NCI-H524 treated with DMSO at 0.1 percent for 48 hours (cell line): ENCODE results near the gene NDUFS3.
A peak's percentile ranks its signal among the peaks of the same experiment; 100 is the strongest.

Experiments
- DNase-seq: peaks from one replicate; lab custom pipeline; 2025; lab: John Stamatoyannopoulos, UW

NDUFS3 gene

DNA sequence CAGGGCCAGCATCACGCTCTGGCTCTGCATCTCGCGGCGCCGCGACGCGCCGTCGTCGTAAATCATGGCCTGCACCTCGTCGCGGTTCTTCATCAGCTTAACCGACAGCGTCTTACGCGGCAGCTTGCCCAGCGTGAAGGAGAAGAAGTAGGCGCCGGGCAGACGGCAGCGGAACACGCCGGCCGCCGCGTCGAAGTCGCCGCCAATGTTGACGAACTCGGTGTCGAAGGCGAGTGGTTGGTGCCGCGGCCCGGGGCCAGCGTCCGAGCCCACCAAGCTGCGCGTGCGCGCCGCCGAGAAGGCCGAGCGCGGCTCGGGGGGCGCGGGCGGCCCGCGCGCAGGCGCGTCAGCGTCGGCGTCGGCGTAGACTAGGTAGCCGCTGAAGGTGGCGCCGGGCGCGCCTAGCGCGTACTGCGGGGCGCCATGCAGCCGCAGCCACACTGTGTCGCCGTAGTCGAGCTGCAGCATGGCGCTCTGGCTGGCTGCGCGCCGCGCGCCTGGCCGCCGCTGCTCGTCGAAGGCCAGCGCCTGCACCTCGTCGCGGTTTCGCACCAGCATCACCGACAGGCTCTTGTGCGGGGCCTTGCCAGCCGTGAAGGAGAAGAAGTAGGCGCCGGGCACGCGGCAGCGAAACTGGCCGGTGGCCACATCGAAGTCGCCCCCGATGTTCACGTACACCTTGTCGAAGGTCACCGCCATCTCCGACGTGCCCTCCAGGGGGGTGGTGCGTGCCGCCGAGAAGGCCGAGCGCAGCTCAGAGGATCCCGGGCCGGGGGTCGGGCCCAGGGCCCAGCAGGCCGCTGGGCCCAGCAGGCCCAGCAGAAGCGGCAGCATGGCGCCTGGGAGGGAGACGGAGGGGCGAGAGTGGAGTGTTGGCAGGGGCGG is 11.3 kb downstream of the NDUFS3 start:
- DNase-seq: no peak

DNA sequence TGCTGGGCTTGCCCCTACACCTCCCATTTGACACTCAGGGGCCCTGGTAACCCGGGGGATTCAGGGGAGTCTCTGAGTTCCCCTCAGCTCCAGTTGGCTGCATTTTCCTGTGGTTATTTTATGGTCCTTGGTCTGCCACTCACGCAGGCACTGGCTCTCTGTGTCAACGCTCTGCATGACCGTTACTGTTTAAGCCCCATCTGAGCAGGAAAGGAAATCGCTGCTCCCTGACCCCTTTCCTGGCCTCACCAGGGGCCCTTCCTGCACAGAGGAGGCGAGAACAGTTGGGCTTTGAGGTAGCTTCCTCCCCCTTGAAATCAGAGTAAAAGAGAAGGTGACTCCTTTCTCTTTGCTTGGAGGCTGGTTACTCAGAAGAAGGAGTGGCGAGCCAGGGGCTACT is 12.9 kb downstream of the NDUFS3 start:
- DNase-seq: no peak

DNA sequence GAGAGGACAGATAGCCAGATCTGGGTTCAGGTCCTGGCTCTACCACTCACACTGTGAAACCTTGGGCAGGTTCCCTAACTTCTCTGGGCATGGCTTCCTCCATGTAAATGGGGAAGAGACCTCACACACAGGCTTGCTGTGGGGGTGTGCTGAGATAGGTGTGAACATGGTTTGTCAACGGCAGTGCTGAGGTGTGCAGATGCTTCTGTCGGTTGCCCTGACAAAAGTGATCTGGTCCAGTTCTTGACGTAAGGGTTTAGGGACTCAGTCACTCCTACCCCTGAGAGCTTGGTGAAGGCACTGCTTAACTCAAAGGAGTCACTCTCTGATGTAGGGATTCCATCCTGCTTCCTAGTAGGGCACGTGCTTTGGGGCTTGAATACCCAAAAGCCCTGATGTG is 13.4 kb downstream of the NDUFS3 start:
- no peak for DNase-seq

DNA sequence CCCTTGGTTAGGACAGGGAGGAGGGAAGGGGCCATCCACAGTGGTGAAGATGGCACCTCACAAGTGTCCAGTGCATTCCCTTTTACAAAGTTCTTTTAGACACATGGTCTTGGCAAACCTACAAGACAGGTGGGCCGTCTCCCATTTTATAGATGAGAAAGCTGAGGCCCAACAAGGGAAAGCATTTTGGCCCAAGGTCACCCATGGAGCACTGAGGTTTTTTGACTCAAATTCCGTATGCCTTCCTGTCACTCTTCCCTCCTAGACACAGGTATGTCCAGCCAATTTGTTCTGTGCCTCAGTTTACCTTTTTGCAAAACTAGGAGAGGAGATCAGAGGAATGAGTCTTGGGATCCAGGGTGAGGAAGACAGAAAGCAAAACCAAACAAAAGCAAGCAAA is 14.1 kb downstream of the NDUFS3 start:
- DNase-seq: no peak

DNA sequence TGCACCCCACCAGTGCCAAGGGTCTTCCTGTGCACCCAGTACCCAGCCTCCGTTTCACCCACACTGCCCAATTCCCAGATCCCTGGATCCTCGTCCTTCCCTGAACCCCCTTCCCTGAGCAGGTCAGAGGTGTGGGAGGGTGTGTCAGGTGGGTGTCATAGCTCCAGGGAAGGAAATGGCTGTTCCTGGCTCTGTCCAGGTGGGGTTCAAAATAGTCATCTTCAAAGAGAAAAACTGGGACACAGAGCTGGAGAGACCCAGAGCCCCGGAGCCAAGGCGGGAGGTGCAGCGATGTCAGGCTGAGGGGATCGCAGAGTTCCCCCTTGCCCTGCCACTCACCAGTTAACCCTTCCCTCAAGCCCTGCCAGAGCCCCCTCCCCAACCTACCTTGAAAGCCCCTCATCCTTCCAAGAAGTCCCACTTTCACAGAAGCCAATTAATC is 14.6 kb downstream of the NDUFS3 start:
- no peak for DNase-seq

DNA sequence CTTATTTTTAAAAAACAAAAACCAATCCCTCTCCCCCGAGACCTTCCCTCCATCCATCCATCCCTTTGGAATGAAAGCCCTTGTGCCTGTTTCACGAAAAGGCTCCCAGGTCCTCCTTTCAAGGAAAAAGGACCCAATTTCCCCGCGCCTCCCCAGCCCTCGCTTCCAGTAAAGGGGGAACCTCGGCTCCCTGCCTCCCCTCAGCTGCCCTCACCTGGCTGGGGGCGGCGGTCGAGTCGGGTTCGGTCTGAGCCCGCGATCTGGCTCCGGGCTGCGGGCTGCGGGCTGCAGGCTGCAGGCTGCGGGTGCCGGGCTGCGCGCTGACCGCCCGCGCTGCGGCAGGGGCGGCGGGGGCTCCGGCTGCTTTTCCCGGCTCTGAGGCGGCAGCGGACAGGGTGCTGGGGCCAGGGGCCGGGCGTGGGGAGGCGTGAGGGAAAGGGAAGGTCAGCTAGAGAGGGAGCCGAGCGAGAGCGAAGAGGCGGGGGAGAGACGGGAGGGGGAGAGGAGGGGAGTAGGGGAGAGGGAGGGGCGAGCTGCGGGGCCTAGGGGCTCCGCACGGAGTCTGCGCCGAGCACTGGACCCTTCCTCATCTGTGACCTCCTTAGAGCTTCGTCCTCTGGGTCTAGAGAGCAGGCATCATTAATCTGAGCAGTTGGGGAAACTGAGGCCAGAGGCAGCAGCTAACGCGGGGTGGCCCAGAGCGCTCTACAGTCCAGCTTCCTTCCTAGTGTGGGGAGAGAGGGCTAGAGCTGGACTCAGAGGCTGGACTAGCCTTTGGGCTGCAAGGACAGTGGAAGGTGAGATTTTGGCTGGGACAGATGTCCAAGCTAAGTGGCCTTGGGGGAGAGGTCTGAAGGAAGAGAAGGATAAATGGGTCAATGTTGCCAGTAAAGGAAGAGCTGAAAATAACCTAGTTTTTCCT is 15.3 kb downstream of the NDUFS3 start, which contains the start of gene C1QTNF4:
C1QTNF4 (minus strand) TSS at position 478 of the 922 bp plus-strand sequence. CDS start 3,601 bp downstream, outside the sequence.
- no peak for DNase-seq

DNA sequence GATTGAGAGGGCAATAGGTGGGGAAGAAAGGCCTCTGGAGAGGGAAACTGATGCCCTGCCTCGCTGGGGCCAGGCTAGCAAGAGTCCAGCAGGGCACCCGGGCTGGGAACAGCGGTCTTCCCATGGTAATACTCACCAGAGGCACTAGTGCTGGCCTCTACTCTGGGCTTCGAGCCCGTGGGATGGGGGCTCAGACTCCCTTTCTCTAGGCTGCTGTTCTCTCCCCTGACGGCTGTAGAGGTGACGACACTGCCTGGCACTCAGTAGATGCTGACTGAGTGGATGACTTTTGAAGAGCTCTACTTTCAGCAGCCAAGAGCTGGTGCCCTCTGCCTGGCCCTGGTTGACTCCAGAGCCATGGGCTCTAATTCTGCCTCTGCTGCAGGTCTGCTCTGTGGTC is 16.2 kb downstream of the NDUFS3 start:
- no peak for DNase-seq

DNA sequence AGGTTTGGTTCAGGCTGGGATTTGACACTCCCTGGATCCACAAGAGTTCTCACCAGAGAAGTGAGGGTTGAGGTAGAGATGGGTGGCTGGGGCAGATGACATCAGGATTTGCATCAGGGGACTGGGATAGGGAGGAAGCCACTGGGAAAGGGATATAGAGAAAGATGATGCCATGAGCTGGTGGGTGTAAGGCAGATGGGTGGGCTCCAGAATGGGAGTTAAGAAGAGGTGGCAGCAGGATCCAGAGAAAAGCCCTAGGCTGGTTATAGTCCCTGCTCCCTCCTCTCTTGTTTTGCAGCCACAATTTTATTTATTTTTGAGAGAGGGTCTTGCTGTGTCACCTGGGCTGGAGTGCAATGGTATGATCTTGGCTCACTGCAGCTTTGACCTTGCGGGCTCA is 17.1 kb downstream of the NDUFS3 start:
- DNase-seq: no peak

DNA sequence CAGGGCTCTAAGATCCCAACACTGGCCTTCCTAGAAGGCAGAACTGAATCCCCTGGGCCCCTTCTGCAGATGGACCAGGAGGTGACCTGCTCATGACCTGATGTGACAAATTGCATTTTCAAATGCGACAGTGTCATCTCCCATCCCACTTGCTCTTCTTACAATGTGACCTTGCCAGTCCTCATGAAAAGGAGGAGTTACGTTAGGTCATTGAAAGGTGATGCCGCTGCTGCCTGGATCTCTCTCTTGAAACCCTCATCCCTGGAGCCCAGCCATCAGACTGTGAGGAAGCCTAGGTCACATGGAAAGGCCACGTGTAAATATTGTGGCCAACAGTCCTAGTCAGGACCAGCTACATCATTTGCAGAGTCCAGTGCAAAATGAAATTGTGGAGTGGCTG is 21.0 kb downstream of the NDUFS3 start:
- DNase-seq: no peak

DNA sequence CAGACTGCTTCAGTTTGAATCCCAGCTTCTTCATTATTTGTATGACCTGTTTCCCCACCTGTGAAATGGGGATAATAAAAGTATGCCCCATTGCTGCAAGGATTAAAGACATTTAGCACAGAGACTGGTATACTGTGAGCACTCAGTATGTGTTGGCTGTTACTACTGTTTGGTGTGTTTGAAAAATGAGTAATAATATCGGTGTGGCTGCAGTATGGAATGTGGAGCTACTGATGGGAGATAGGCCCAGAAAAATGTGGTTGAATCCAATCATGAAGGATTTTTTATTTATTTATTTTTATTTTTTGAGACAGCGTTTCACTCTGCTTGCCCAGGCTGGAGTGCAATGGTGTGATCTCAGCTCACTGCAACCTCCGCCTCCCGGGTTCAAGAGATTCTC is 24.4 kb downstream of the NDUFS3 start:
- no peak for DNase-seq

DNA sequence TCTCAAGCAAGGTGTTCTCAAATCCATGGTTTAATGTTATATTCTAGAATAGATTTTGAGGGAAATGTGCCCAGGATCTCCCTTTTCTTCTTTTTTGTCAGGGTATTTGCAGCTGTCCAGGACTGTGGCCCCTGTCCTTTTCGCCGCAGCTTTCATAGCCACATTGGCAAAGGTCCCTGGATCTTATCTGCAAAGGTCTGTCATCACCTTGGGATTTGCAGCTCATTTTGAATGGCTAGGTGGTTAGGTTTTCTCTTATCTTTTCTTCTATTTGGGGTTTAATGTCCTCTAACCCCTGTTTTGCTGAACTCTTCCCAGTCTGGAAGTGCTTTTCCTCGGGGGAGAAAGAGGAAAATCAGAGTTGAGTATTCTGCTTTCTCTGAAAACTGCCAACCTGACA is 27.0 kb downstream of the NDUFS3 start:
- no peak for DNase-seq

DNA sequence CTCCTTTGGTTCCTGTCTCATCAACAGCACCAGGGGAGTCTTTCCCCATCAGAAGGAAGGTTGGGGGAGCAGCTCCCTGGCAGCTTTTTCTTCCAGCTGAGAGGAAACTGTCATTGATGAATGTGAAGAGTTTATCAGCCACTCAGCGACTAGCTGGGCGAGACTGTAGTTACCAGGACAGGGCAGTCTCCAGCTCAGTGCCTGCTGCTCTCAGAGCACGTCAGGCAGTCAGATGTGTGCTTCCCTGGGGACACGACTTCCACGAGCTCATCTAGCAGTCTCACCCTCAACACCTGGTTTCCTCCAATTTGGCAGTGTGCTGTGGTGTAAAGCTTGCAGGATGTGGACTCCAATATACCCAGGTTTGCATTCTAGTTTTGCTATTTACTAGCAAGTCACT is 27.9 kb downstream of the NDUFS3 start:
- DNase-seq: no peak

DNA sequence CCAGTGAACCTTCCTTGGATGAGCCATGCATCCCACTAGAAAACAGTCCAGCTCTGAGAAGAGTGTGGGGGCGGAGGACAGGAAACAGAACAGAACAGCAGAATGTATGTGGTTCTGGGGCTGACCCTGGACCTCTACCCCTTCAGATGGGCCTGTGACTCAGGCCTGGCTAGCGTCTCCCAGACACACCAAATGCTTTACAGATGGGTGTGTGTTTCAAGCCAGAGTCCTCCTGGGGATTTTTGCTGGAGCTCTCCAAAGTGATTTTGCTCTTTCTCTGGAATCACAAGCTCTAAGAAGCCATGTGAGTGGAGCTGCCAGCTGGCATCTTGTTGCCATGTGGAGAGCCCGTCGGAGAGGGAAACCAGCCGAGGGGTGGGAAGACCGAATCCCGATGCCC is 28.5 kb downstream of the NDUFS3 start:
- DNase-seq: peak; percentile 42

DNA sequence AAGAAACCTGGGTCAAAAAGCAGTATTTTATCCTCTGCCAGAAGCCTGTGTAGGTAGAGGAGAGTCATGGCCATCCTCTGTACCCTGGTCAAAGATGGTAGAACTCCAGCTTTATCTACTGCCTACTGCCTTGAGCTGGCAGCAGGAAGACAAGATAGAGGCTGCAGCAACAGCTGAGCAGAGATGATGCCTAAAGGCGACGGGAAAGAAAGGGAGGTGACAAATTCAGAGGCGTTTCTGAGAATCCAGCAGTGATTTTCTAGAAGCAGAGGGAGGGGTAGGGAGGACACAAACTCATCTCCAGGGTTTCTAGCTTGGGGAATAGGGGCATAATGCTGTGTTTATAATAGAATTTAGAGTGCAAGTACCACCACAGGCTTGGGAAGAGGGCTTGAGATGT is 30.8 kb downstream of the NDUFS3 start:
- no peak for DNase-seq

DNA sequence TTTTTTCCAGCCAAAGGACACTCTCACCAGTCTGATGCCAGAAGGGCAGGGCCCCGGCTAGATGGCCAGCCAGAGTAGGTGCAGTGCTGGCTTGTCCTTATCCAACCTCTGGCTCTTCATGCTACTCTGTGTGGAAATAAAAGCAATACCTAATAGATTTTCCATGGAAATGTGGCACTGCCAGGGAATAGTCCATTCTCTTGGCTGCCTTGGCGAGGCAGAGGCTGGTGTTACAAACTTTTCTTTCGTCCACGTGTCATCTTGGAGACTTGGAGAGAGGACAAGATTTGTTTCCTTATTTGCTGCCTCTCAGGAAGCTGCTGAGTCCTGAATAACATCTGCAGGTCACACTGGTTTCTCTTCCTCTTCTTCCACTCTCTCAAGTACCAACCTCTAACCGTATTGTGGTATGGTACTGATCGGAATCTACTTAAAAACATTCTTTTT is 32.5 kb downstream of the NDUFS3 start:
- DNase-seq: no peak

DNA sequence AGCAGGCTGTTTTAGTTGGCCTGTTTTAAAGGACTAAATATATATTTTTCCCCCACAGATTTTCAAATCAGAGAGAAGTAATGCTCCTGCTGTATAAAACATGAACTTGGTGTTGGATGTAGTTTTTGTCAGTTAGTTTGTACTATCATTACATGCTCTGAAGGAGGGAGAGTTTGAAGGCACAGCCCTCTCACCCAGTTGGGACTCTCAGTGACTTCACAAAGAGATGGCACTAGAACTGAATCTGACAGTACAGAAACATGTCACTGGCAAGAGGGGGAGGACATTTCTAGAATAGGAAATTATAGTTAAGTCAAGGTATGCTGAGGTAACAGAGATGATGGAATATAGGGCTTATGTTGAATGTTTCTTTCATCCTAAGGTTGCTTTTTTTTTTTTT is 36.4 kb downstream of the NDUFS3 start:
- no peak for DNase-seq

DNA sequence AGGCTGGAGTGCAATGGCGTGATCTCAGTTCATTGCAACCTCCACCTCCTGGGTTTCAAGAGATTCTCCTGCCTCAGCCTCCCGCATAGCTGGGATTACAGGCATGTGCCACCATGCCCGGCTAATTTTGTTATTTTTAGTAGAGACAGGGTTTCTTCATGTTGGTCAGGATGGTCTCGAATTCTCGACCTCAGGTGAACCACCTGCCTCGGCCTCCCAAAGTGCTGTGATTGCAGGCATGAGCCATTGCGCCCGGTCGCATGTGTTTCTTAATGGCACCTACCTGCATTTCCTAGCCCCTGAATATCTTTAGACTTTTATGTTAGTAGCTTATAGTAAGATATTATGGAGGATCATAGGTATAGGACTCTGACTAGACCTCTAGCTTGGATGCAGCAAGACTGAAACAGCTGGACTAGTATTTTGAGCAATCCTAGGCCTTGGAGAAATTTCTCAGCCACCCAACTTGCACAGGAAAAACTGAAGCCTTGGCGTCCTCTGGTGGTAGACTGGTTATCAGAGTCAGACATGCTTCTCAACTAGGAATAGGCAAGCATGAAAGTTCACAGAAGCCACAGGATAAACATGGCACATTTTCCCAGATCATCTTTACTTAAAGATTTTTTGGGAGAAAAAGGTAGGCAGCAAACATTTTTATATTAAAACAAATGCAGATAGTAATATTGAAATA is 38.0 kb downstream of the NDUFS3 start:
- DNase-seq: no peak

DNA sequence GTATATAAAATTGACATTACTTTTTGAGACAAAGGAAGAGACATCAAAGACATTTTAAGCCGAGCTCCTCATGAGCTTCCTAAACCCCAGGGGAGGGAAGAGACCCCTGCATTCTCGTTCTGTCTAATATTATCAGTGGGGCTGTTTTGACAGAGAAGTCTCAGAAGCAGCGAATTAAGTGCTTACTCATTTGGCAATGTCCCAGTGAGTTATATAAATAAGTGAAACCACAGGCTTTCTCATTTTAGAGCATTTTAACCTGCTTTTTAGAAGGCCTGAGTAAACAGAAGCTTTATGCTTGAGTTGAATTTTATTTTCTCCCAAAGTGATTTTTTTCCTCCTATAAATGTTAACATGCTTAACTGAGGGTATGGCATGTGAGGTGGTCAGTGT is 38.5 kb downstream of the NDUFS3 start:
- DNase-seq: no peak

DNA sequence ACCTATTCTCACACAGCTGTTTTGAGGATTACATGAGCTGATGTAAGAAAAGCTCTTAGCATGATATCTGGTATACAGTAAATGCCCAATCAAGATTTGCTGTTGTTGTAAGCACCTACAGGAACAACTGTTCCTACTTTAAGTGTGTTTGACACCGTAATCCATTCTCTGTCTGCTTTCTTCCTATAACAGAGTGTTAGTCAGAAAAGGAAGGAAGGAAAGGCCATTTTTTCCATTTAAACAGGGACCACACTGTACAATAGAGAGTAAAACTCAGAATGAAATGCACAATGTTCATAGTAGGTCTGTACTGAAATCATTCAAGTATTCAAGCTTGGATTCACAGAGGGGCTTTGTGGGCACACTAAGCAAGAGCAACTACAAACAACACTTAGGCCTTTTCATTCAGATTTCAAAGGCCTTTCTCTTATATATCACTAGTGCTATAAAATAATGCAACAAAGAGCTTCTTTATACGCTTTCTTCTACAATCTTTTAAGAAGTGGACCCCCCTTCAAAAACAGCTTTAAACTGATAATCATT is 42.0 kb downstream of the NDUFS3 start:
- DNase-seq: no peak

DNA sequence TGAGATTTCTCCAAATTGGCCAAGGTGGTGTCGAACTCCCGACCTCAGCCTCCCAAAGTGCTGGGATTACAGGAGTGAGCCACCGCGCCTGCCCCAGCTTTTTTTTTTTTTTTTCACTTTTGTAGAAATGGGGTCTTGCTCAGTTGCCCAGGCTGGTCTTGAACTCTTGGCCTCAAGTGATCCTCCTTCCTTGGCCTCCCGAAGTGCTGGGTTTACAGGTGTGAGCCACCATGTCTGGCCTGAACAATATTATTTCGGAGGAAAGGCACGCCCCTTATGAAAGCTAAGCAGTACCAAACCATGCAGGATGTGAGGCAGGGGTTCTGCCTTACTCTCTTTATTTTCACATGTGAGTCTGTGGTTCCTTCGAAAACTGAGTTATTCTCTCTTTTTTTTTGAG is 47.4 kb downstream of the NDUFS3 start:
- DNase-seq: no peak

DNA sequence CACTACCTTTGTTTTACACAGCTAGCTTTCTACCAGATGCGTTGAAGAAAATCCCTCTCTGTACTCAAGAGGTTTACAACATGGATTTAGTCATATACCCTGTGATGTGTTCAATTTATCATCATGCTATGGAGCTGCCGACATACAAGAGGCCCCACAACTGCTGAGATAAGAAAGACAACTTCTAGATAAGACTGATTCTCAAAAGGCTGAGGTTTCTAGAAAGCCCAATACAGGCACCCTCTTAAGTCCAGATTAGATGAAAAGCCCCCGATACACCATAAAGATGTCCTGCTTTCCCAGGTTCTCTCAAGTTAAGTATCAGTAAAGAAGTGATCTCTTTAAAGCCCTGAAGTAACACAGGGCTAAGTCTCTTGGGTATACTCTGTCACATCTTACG is 49.2 kb downstream of the NDUFS3 start:
- DNase-seq: no peak

DNA sequence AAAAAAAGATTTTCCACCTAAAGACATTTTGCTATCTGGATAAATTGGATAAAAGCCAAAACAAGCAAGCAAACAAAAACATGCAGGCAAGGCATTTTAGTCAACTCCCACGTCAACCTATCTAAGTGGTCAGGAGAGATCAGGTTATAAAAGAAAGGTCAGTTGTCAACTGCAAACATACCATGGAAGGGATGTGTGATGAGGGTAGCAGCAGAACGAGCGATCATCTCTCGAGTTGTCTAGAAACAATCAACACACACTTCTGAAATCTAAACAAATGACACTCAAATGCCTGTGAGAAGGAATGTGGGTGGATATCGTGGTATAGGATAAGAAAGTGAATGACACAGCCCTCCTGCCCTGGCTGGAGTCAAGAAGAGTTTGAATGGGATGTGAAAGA is 52.6 kb downstream of the NDUFS3 start:
- DNase-seq: no peak
